ENCODE results near the gene TRABD. TPM values are rescaled to one million over a fixed set of nuclear protein-coding genes. Genes with fewer than 3 reads are reported as not detected.

The TRABD gene
- total RNA-seq, 4 donors from 2014 or later = 26.6 to 51.9 (median 31.5) TPM

- no peak overlapping the region for H3K27ac ChIP-seq
- peak; percentile 46 to 50 for DNase-seq
- no peaks in the 10 kb centered on the region for H3K9me3 ChIP-seq
- H3K4me1 ChIP-seq = peaks cover 5 to 16% of the 10 kb centered on the region in 2 donors
- H3K4me3 ChIP-seq (replicated peaks in 1 of 3) = peak overlapping the region in 1 of 3 donors; percentile 46
- WGBS, 2 donors = 4% methylated on average over 5 of the region's 70 CpGs; no CpG with 5 or more reads in 1 of the 2 donors
- TF ChIP-seq POLR2A (IDR thresholded peaks at IDR 0.05) (peak in 1 of 2 donors; percentile 39), CTCF (IDR thresholded peaks at IDR 0.05) (peak in 1 of 6 experiments; percentile 14)
- H3K27me3 ChIP-seq = no peaks in the 10 kb centered on the region
- intact Hi-C loops (cut with DNase I) = no loop called here
- H3K36me3 ChIP-seq = no peaks in the 10 kb centered on the region
Measured at GRCh38 chr22:50169774-50170341, 15.9 kb upstream of the TRABD start.

- WGBS, 2 donors = 22 to 42% methylated on average over 6 to 7 of the region's 105 CpGs
- H3K27ac ChIP-seq = no peak within 1 kb of the TSS
- DNase-seq = peak; percentile 34 to 36
- no peaks in the 10 kb centered on the region for H3K27me3 ChIP-seq
- no peaks in the 10 kb centered on the region for H3K36me3 ChIP-seq
- H3K4me1 ChIP-seq = peaks cover 5 to 16% of the 10 kb centered on the region in 2 donors
- intact Hi-C loops (cut with DNase I) = no loop called here
- TF ChIP-seq POLR2A (IDR thresholded peaks at IDR 0.05) = peak in 1 of 2 donors; percentile 14
- no peak for TF ChIP-seq CTCF (IDR thresholded peaks at IDR 0.05)
- no peaks in the 10 kb centered on the region for H3K9me3 ChIP-seq
- peak within 1 kb of the TSS in 2 of 3 donors; percentile 35 to 50 for H3K4me3 ChIP-seq (replicated peaks in 1 of 3)
Measured at GRCh38 chr22:50170453-50171318, 15.0 kb upstream of the TRABD start, which contains the start of gene PANX2. PANX2 (plus strand) TSS chr22:50170731; CDS start chr22:50170731, 0 bp downstream.

- Histone ChIP-seq H3K4me3 (replicated peaks in 1 of 3) (peak overlapping the region in 2 of 3 donors; percentile 35 to 50), H3K9me3 (no peaks in the 10 kb centered on the region), H3K4me1 (peaks cover 5 to 16% of the 10 kb centered on the region in 2 donors), H3K27me3 (no peaks in the 10 kb centered on the region), H3K27ac (no peak overlapping the region), H3K36me3 (no peaks in the 10 kb centered on the region)
- TF ChIP-seq POLR2A (IDR thresholded peaks at IDR 0.05) (no peak), CTCF (IDR thresholded peaks at IDR 0.05) (no peak)
- 51 to 57% methylated on average over 5 to 7 of the region's 15 CpGs for WGBS, 2 donors
- intact Hi-C loops (cut with DNase I) = no loop called here
- peak; percentile 38 to 43 for DNase-seq
Measured at GRCh38 chr22:50171319-50171964, 14.3 kb upstream of the TRABD start.

GRCh38 chr22:50171965-50172421 lies 13.7 kb upstream of the TRABD start:
- Histone ChIP-seq H3K9me3 (no peaks in the 10 kb centered on the region), H3K27ac (no peak overlapping the region), H3K4me1 (peaks cover 5 to 16% of the 10 kb centered on the region in 2 donors), H3K4me3 (replicated peaks in 1 of 3) (no peak overlapping the region), H3K36me3 (no peaks in the 10 kb centered on the region), H3K27me3 (no peaks in the 10 kb centered on the region)
- no peak for DNase-seq
- no peak for TF ChIP-seq CTCF (IDR thresholded peaks at IDR 0.05)
- no peak for TF ChIP-seq POLR2A (IDR thresholded peaks at IDR 0.05)
- 71 to 92% methylated on average over 9 of the region's 13 CpGs for WGBS, 2 donors
- intact Hi-C loops (cut with DNase I) = no loop called here

Measured in thyroid gland (tissue), 4 donors.